Keratinocyte (primary cell): ENCODE results near the gene CDH8. TPM values are rescaled to one million over a fixed set of nuclear protein-coding genes. Genes with fewer than 3 reads are reported as not detected.

Source experiments
- DNase-seq: peaks from one replicate; pipeline ENCODE4 v3.0.0-alpha.2; 2011; ENCODE audit warnings: low read depth, missing footprints, low spot score
- FAIRE-seq: peaks from 2 replicates; lab custom pipeline; 2011; peaks lifted over from hg19 to GRCh38; lab: Jason Lieb, UNC
- H2AFZ ChIP-seq: 2 replicates; pipeline ENCODE4 v1.6.0; 2012; ENCODE audit warnings: low read length, control low read depth, inconsistent platforms; ENCODE audit not compliant: control insufficient read depth
- H3K27ac ChIP-seq: 2 replicates; pipeline ENCODE4 v1.5.1; 2011; ENCODE audit warnings: low read length; ENCODE audit not compliant: control insufficient read depth, insufficient read depth
- H3K27me3 ChIP-seq: 3 replicates; pipeline ENCODE4 v1.6.0; 2011; ENCODE audit warnings: low read length; ENCODE audit not compliant: control insufficient read depth, insufficient read depth; ENCODE audit errors: extremely low read depth
- H3K36me3 ChIP-seq, 2 experiments: 2 replicates in 1 of 2; 3 replicates in 1 of 2; pipeline ENCODE4 v1.5.1; 2011; ENCODE audit warnings: low read length in 2 of 2, mild to moderate bottlenecking in 1 of 2; ENCODE audit not compliant: control insufficient read depth in 2 of 2, insufficient read depth in 2 of 2; ENCODE audit errors: extremely low read depth in 1 of 2
- H3K4me1 ChIP-seq: 3 replicates; pipeline ENCODE4 v1.5.1; 2011; ENCODE audit warnings: low read length; ENCODE audit not compliant: control insufficient read depth, insufficient read depth; ENCODE audit errors: extremely low read depth
- H3K4me2 ChIP-seq: 3 replicates; pipeline ENCODE4 v1.6.0; 2011; ENCODE audit warnings: low read depth, low read length; ENCODE audit not compliant: control insufficient read depth, insufficient read depth; ENCODE audit errors: extremely low read depth
- H3K4me3 ChIP-seq, 3 experiments: fragments of 200-600 bp in 1 of 3; sonication (generic) in 1 of 3; 2 replicates in 2 of 3; 3 replicates in 1 of 3; pipeline ENCODE4 v1.5.1; 2011 to 2016; ENCODE audit warnings: low read length in 3 of 3, mild to moderate bottlenecking in 3 of 3, control low read depth in 2 of 3, inconsistent platforms in 1 of 3, low read depth in 1 of 3, mixed read lengths in 1 of 3, mixed run types in 1 of 3, moderate library complexity in 1 of 3; ENCODE audit not compliant: control insufficient read depth in 2 of 3, insufficient read depth in 2 of 3; ENCODE audit errors: extremely low read depth in 1 of 3
- H3K79me2 ChIP-seq: 2 replicates; pipeline ENCODE4 v1.6.0; 2012; ENCODE audit warnings: low read length; ENCODE audit not compliant: control insufficient read depth, insufficient read depth
- H3K9ac ChIP-seq: 3 replicates; pipeline ENCODE4 v1.6.0; 2011; ENCODE audit warnings: low read length; ENCODE audit not compliant: control insufficient read depth, insufficient read depth; ENCODE audit errors: extremely low read depth
- H3K9me1 ChIP-seq: 3 replicates; pipeline ENCODE4 v1.6.0; 2011; ENCODE audit warnings: low read length; ENCODE audit not compliant: control insufficient read depth, insufficient read depth; ENCODE audit errors: extremely low read depth
- H3K9me3 ChIP-seq: 2 replicates; pipeline ENCODE4 v1.5.1; 2012; ENCODE audit warnings: low read depth, low read length; ENCODE audit not compliant: control insufficient read depth
- H4K20me1 ChIP-seq: 3 replicates; pipeline ENCODE4 v1.6.0; 2011; ENCODE audit warnings: low read length; ENCODE audit not compliant: control insufficient read depth, insufficient read depth; ENCODE audit errors: extremely low read depth
- EZH2 ChIP-seq: IDR thresholded peaks from one replicate; pipeline ENCODE4 v1.6.1; 2012; ENCODE audit warnings: inconsistent platforms, mild to moderate bottlenecking, low read length, moderate library complexity
- dilution Hi-C: fragments of 300-500 bp; cut with MboI; formaldehyde crosslinking; loops from one replicate; pipeline ENCODE4 v1.7.0; 2020; ENCODE audit warnings: low sequenced_read_pairs; ENCODE audit not compliant: extremely low pct_ligation_motif_present
- polyA plus RNA-seq, 5 experiments: library from polyadenylated mRNA; depleted of rRNA in 3 of 5; stranded (reverse) in 3 of 5; stranded (forward) in 1 of 5; unstranded in 1 of 5; fragments of >200 nt; gene quantifications; 1 replicate in 1 of 5; 2 replicates in 3 of 5; 3 replicates in 1 of 5; pipeline versions ENCODE4 v1.2.1 to v1.2.3, GENCODE V29; 2011 to 2012; ENCODE audit warnings: missing spikeins in 2 of 5, low read depth in 1 of 5, low replicate concordance in 1 of 5
- TF ChIP-seq, protein P1 (sequence below), 3 experiments: IDR thresholded peaks in 1 of 3; conservative IDR thresholded peaks in 1 of 3; optimal IDR thresholded peaks in 1 of 3; 2 replicates in 2 of 3; 3 replicates in 1 of 3; pipeline versions ENCODE3 to v1.5.1; 2011; ENCODE audit warnings: low read length in 3 of 3, mild to moderate bottlenecking in 3 of 3, moderate library complexity in 2 of 3, control low read depth in 1 of 3, inconsistent platforms in 1 of 3; ENCODE audit not compliant: insufficient read depth in 2 of 3; ENCODE audit errors: extremely low read depth in 1 of 3

The CDH8 gene
- polyA plus RNA-seq, 1 donor (not counting 4 experiments of a cell fraction or from before 2014, with no cell fraction given) = 0.18 TPM

DNA sequence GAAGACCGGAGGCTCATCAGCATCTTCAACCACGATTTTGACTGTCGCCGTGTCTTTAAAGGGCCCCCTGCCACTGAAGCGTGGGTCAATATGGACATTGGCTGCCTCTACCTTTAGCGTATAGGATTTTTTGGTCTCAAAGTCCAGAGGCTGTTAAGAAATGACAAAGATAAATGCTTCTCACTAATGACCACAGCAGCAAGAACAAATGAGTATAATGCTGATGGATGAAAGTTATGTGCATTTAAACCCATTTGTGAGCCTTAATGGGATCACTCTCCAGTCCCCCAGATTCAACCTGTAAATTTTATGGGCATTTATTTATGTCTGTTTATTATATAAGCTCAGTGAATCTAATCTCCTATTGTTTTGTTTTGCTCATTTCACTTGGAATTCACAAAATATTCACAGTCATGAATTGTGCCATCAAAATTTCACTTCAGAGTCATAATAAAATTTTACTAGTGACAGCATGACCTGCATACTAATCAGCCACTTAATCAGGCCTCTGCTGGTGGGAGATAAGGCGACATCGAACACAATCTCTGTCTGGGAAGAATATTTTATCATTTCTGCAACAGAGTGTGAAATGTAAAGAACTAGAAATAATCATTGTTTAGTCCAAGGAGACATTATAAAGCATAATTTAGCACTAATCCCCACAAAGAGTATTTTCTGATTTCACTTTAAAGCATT is 218.5 kb downstream of the CDH8 start:
- no peak overlapping the region for H3K4me3 ChIP-seq
- H3K9me1 ChIP-seq = no peaks in the 10 kb centered on the region
- H3K9me3 ChIP-seq = no peaks in the 10 kb centered on the region
- no peaks in the 10 kb centered on the region for H3K27me3 ChIP-seq
- no peaks in the 10 kb centered on the region for H3K4me1 ChIP-seq
- H3K36me3 ChIP-seq = no peaks in the 10 kb centered on the region
- no peak overlapping the region for H3K4me2 ChIP-seq
- no peak overlapping the region for H3K9ac ChIP-seq
- no peak for FAIRE-seq
- H3K79me2 ChIP-seq = no peaks in the 10 kb centered on the region
- H3K27ac ChIP-seq = no peak overlapping the region
- dilution Hi-C loops = no loop called here
- no peak for DNase-seq
- no peaks in the 10 kb centered on the region for H4K20me1 ChIP-seq
- H2AFZ ChIP-seq = no peak overlapping the region
- TF ChIP-seq EZH2 = no peak
- TF ChIP-seq, protein P1, sequence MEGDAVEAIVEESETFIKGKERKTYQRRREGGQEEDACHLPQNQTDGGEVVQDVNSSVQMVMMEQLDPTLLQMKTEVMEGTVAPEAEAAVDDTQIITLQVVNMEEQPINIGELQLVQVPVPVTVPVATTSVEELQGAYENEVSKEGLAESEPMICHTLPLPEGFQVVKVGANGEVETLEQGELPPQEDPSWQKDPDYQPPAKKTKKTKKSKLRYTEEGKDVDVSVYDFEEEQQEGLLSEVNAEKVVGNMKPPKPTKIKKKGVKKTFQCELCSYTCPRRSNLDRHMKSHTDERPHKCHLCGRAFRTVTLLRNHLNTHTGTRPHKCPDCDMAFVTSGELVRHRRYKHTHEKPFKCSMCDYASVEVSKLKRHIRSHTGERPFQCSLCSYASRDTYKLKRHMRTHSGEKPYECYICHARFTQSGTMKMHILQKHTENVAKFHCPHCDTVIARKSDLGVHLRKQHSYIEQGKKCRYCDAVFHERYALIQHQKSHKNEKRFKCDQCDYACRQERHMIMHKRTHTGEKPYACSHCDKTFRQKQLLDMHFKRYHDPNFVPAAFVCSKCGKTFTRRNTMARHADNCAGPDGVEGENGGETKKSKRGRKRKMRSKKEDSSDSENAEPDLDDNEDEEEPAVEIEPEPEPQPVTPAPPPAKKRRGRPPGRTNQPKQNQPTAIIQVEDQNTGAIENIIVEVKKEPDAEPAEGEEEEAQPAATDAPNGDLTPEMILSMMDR (optimal IDR thresholded peaks at IDR 0.05 in 1 of 3, IDR thresholded peaks at IDR 0.05 in 1 of 3, conservative IDR thresholded peaks at IDR 0.05 in 1 of 3; ENCODE audit: extremely low read depth in 1 of 3, insufficient read depth in 2 of 3, low read length in 3 of 3) = no peak

DNA sequence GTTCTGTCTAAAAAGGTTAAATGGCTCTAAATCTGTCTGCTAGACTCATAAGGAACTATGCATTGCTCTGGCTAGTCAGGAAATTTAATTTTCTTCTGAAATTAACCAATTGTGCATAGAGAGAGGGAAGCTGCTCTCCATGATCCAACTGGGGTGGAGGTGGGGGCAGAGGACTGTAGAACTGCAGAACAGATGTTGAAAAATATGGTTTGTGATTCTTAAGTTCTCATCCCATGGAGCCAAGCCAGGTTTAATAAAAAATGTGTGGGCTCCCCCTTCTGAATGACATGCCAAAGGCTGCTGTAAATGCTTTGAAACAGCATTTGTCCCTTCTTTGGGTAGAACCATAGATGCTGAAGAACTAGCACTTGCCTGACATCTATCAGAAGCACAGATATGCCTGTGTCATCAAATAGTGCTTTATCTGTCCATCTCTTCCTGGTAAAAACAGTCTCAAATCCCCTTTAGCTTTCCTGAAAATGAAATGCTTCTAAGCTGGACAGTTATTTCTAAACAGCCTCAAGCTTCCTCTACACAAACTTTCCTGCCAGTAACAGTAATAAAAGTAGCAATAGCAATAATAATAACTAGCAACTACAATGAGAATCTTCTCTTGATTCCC is 221.4 kb downstream of the CDH8 start:
- dilution Hi-C loops = no loop called here
- no peak overlapping the region for H2AFZ ChIP-seq
- no peaks in the 10 kb centered on the region for H3K4me1 ChIP-seq
- no peak overlapping the region for H3K4me2 ChIP-seq
- H3K9me1 ChIP-seq = no peaks in the 10 kb centered on the region
- H3K79me2 ChIP-seq = no peaks in the 10 kb centered on the region
- no peak overlapping the region for H3K27ac ChIP-seq
- TF ChIP-seq, protein P1 (optimal IDR thresholded peaks at IDR 0.05 in 1 of 3, IDR thresholded peaks at IDR 0.05 in 1 of 3, conservative IDR thresholded peaks at IDR 0.05 in 1 of 3; ENCODE audit: extremely low read depth in 1 of 3, insufficient read depth in 2 of 3, low read length in 3 of 3) = no peak
- TF ChIP-seq EZH2 = no peak
- FAIRE-seq (no peak), DNase-seq (no peak)
- H3K9ac ChIP-seq = no peak overlapping the region
- H4K20me1 ChIP-seq = no peaks in the 10 kb centered on the region
- no peak overlapping the region for H3K4me3 ChIP-seq
- no peaks in the 10 kb centered on the region for H3K9me3 ChIP-seq
- no peaks in the 10 kb centered on the region for H3K27me3 ChIP-seq
- H3K36me3 ChIP-seq = no peaks in the 10 kb centered on the region
